Measurements from ENCODE around the gene SPATS2L.

Gene SPATS2L
- 39.9 to 122 (median 64.4) reads per million in 17 experiments for total RNA-seq

GRCh38 chr2:200306196-200306930, at the start of gene SPATS2L:
Gene SPATS2L (plus strand): TSS chr2:200306693. CDS start chr2:200389245, 82,552 bp downstream.
- DNase-seq = peak; percentile 67 to 83 (median 76)

GRCh38 chr2:200257570-200257969, 48.9 kb upstream of the SPATS2L start:
- DNase-seq = no peak

GRCh38 chr2:200258081-200258480, 48.4 kb upstream of the SPATS2L start:
- no peak for DNase-seq

- DNase-seq = peak in 3 of 4 experiments; percentile 6 to 27 (median 14)
Observed at GRCh38 chr2:200258881-200259576, 47.5 kb upstream of the SPATS2L start.

- DNase-seq = no peak
Observed at GRCh38 chr2:200259577-200259957, 46.9 kb upstream of the SPATS2L start.

DNA sequence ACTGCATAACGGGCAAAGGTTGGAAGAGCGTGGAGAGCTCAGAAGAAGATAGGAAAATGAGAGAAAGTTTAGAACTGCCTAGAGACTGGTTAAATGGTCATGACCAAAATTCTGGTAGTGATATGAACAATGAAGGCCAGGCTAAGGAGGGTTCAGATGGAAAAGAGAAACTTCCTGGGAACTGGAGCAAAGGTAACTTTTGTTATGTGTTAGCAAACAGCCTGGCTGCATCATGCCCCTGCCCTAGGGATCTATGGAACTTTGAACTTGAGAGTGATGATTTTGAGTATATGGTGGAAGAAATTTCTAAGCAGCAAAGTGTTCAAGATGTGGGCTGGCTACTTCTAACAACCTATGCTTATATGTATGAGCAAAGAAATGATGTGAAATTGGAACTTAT, 44.4 kb upstream of the SPATS2L start:
- no peak for DNase-seq

DNA sequence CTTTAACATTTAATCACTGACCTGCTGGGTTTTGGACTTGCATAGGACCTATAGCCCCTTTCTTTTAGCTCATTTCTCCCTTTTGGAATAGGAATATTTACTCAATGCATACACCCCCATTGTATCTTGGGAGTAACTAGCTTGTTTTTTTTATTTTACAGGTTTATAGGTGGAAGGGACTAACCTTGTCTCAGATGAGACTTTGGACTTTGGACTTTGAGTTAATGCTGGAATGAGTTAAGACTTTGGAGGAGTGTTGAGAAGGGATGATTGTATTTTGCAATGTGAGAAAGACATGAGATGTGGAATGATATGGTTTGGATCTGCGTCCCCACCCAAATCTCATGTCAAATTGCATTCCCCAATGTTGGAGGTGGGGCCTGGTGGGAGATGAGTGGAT, 43.2 kb upstream of the SPATS2L start:
- DNase-seq = no peak

GRCh38 chr2:200264631-200265030, 41.9 kb upstream of the SPATS2L start:
- DNase-seq = no peak

GRCh38 chr2:200266406-200266805, 40.1 kb upstream of the SPATS2L start:
- no peak for DNase-seq

- DNase-seq = no peak
Observed at GRCh38 chr2:200267350-200267749, 39.1 kb upstream of the SPATS2L start.

DNA sequence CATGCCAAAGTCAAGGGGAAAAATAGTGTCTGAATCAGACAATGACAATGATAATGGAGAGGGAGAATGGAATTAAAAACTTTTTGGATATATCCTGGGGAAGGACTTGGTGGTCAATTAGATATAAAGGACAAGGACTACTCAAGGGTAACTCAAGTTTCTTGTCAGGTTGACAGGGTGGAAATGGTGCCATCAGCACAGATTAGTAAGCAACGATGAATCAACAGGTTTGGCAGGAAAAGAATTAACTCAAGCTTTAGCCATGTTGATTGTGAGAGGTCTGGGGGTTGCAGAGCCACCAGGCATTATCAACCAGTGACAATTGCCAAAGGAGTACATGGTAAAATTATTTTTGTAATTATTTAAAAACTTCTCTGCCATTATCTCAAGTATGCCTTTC, 35.8 kb upstream of the SPATS2L start:
- DNase-seq = no peak

GRCh38 chr2:200272320-200272719, 34.2 kb upstream of the SPATS2L start:
- DNase-seq = no peak

GRCh38 chr2:200274116-200275075, 32.1 kb upstream of the SPATS2L start:
- DNase-seq = no peak

DNA sequence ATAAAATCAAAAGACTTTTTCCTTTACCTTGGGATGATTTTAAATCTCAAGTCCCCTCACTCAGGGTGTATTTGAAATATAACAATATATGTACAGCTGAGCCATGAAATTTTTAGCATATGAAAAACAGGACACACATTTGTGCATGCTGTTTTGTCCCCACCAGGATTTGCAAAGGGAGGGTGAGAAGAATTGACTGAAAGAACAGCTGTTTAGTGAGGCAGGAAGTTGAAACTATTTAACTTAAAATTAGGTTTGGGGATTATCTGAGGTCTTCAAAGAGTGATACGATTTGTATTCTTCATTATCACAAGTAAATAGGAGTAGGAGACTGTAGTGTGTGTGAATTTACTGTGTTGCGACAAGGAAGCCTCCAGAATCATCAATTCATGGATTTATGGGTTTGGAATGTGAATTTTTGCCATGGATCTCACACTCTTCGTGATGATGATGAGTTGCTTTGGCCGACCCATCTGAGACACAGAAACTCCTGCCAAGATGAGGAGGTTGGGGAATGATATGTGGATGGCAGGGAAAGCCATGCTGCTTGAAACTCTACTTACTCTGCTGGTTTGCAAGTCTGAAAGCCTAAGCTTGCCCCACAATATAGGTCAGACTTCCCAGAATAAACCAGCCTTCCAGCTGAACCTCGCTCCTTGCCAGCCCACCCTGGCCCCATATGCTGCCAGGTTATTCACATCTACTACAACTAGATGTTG, 31.0 kb upstream of the SPATS2L start:
- no peak for DNase-seq

GRCh38 chr2:200276472-200276871, 30.0 kb upstream of the SPATS2L start:
- no peak for DNase-seq

DNA sequence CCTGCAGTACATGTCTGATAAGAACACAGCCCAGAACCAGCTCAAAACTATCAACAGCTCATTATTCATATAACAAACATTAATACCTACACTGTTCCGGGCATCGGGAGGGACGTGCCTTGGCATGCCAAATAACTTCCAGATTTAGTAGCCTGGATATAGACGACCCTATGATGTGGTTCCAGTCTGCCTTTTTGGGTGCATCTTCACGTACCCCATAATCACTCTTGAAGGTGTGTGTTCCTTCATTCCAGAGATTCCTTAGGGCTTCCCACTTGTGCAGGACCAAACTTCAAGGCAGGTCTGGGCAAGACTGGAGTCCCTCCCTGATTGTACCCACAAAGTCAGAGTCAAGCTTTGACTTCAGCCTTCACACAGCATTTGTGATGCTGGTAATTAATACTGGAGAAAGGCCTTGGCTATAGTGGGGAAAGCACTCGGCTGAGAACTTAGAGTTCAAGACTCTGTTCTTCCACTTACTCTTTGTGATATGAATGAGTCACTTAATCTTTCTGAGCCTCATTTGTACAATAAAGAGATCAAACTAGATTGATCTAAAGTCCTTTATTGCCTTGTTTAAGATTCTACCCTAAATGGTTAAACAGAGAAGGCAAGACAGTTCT, 27.7 kb upstream of the SPATS2L start:
- no peak for DNase-seq

- no peak for DNase-seq
Observed at GRCh38 chr2:200279857-200280256, 26.6 kb upstream of the SPATS2L start.

- no peak for DNase-seq
Observed at GRCh38 chr2:200286578-200286977, 19.9 kb upstream of the SPATS2L start.

DNA sequence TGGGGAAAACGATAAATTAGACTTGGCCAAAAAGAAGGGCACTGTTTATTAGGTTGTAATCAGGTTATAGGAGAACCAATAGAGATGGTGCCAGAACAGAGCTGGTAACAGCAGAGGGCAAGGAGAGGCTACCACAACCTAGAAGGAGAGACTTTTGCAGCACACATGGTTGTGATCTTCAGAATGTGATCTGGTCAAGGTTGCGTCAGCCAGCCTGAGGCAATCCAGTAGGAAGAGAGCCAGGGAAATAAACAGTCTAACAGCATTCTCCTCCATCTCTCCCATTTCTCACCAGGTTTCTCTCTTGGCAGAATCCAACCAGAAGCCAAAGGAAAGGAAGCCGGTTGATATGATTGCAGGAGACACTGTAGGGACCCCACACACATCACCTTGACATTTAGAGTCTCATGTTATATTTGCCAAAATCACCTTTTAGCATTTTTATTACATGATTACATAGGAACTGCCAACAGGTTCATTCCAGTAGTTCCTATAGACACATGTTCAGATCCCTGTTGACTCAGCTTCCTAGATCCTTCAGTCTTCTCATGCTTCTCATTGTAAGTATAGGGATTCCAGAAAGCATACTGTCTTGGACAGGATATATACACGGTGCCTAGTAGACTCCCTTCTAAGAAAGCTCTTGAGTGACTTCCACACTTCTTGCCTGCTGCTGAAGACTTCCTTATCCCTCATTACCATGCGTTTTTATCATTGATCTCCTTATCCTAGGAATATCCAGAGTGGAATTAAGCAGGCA, 17.6 kb upstream of the SPATS2L start:
- DNase-seq = no peak

DNA sequence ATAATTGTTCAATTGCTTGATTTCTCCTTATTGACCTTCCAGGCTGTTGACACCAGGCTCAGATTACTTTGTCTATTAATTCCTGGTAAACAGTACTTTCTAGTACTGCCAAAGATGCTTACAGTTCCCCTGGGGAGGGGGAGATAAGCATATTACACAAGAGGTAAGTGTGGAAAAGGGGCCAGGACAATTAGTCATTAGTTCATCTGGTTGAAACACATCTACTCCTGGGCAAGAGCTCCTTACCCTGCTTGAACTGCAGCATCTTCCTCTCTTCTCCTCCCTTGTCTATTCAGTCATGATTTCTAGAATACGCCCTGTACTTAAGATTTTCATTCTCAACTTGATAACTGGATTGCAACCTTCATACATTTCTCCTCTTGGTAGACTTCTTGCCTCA, 10.4 kb upstream of the SPATS2L start:
- no peak for DNase-seq

- DNase-seq = no peak
Observed at GRCh38 chr2:200297100-200297499, 9.4 kb upstream of the SPATS2L start.
